Neutrophil (primary cell): ENCODE data around the gene FBXO24.

Experiments used
- H3K27ac ChIP-seq: fragments of 200-600 bp; sonication (generic); 2 replicates; pipeline ENCODE4 v1.5.1; 2016; ENCODE audit warnings: mild to moderate bottlenecking, moderate library complexity
- H3K27me3 ChIP-seq: fragments of 200-600 bp; sonication (generic); 2 replicates; pipeline ENCODE4 v1.6.0; 2016; ENCODE audit warnings: mild to moderate bottlenecking
- H3K36me3 ChIP-seq: fragments of 200-600 bp; sonication (generic); 2 replicates; pipeline ENCODE4 v1.5.1; 2017
- H3K4me1 ChIP-seq, 2 experiments: fragments of 200-600 bp in 1 of 2; sonication (generic) in 1 of 2; 1 replicate in 1 of 2; 2 replicates in 1 of 2; pipeline versions ENCODE4 v1.5.1 to v1.6.1; 2013 to 2016; ENCODE audit warnings: low read depth in 1 of 2, low read length in 1 of 2, mild to moderate bottlenecking in 1 of 2, moderate library complexity in 1 of 2; ENCODE audit not compliant: control insufficient read depth in 1 of 2, insufficient read depth in 1 of 2
- H3K4me3 ChIP-seq, 2 experiments: fragments of 200-600 bp in 1 of 2; sonication (generic) in 1 of 2; 1 replicate in 1 of 2; 2 replicates in 1 of 2; pipeline ENCODE4 v1.5.1; 2013 to 2016; ENCODE audit warnings: low read depth in 1 of 2, low read length in 1 of 2, mild to moderate bottlenecking in 1 of 2, moderate library complexity in 1 of 2
- H3K9me3 ChIP-seq: fragments of 200-600 bp; sonication (generic); 2 replicates; pipeline ENCODE4 v1.5.1; 2016
- TF ChIP-seq, protein P1 (sequence below): fragments of 200-600 bp; sonication (generic); IDR thresholded peaks from 2 replicates; pipeline ENCODE4 v1.5.1; 2016; ENCODE audit warnings: antibody characterized with exemption

FBXO24 gene

DNA sequence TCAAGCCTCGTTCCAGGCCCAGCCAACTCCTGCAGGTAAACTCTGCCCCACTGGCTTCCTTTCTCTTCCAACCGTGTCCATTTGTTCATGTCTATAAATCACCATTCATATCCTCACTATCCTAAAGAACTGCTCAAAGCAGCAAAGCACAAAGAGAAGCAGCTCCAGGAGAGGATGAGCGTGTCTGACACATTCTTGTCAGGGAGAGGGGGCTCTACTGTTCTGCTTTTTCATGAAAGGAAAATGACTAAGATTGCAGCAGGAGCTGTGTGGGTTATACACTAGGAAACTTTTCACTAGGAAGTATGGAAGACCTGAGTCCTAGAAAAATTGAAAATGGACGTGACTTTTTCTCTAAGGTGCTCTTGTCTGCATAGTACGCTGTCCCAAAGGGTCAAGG, 30.4 kb upstream of the FBXO24 start:
- H3K9me3 ChIP-seq = no peaks in the 10 kb centered on the region
- H3K36me3 ChIP-seq = no peaks in the 10 kb centered on the region
- H3K4me3 ChIP-seq = no peak overlapping the region
- H3K27ac ChIP-seq = no peak overlapping the region
- H3K4me1 ChIP-seq = peaks cover 0 to 7% of the 10 kb centered on the region in 2 experiments
- TF ChIP-seq, protein P1, sequence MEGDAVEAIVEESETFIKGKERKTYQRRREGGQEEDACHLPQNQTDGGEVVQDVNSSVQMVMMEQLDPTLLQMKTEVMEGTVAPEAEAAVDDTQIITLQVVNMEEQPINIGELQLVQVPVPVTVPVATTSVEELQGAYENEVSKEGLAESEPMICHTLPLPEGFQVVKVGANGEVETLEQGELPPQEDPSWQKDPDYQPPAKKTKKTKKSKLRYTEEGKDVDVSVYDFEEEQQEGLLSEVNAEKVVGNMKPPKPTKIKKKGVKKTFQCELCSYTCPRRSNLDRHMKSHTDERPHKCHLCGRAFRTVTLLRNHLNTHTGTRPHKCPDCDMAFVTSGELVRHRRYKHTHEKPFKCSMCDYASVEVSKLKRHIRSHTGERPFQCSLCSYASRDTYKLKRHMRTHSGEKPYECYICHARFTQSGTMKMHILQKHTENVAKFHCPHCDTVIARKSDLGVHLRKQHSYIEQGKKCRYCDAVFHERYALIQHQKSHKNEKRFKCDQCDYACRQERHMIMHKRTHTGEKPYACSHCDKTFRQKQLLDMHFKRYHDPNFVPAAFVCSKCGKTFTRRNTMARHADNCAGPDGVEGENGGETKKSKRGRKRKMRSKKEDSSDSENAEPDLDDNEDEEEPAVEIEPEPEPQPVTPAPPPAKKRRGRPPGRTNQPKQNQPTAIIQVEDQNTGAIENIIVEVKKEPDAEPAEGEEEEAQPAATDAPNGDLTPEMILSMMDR = no peak
- H3K27me3 ChIP-seq = no peaks in the 10 kb centered on the region

DNA sequence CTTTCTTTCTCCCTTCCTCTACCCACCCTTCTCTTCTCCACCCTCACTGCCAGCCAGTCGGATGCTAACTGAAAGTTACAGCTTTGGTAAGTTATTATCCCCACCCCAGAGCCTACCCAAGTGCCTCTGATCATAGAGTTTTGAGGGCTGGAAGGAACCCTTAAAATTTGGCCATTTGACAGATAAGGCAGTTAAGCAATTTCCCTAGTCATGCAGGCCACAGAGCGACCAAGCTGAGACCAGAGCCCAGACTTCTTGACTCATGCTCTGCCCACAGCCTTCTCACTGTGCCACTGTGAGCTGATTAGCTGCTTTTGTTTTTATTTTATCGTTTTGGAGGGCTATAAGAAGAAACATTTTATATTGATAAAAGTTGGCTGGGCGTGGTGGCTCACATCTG, 29.6 kb upstream of the FBXO24 start:
- H3K27me3 ChIP-seq = no peaks in the 10 kb centered on the region
- H3K27ac ChIP-seq = no peak overlapping the region
- no peaks in the 10 kb centered on the region for H3K36me3 ChIP-seq

DNA sequence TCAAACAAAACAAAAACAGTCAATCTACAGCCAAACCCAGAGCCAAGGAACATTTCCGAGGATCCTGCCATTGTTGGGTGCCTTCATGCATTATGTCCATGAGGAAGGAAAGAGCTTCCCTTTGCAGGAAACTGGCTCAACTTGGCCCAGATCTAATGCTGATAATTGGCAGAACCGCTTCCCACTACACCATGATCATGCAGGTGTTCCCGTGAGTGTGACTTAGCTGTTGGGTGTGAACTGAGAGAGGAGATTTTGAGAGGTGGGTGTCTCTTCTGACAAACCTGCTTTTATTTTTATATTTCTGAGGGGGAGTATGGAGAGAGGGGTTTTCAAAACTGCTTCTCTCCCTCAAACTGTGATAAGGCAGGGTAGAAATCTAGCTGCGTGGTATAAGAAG, 27.0 kb upstream of the FBXO24 start:
- Histone ChIP-seq H3K4me3 (no peak overlapping the region), H3K36me3 (no peaks in the 10 kb centered on the region), H3K9me3 (no peaks in the 10 kb centered on the region), H3K27ac (no peak overlapping the region), H3K4me1 (peaks cover 2 to 12% of the 10 kb centered on the region in 2 experiments), H3K27me3 (no peaks in the 10 kb centered on the region)
- TF ChIP-seq, protein P1 = no peak

More for the DNA sequence above, 29.6 kb upstream of the FBXO24 start:
- H3K4me3 ChIP-seq = no peak overlapping the region
- peaks cover 0 to 7% of the 10 kb centered on the region in 2 experiments for H3K4me1 ChIP-seq
- no peaks in the 10 kb centered on the region for H3K9me3 ChIP-seq
- TF ChIP-seq, protein P1 = no peak

DNA sequence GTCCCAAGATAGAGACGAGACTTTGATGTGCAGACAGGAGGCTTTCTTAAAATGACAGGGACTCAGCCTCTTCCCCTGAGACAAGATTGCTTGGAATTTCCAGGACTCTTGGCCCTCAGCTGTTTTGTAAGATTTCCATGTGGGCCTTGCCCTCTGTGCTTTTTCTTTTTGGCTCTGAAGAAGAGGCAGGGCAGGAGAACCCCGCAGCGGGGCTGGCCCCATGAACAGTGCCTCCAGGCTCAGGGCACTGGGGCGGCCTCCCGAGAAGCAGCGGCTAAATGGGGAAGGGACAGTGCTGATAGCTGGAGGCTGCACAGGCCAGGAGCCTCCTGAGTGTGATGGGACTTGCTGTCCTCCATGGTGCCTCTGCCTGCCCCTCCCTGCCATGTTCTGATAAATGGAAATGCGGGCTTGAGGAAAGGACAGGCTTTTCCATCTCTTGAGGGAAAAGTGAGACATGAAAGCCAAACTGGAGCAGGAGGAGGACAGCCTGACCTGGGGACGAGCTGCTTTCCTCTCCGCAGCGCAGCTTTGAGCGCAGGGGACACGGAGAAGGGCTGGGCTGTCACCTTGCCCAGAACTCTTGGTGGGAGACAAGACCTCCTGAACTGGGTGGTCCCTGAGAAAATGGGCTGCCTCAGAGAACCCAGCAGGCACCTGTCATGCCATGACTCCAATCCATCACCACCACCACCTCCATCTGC, 24.5 kb upstream of the FBXO24 start:
- TF ChIP-seq, protein P1 = no peak
- Histone ChIP-seq H3K4me1 (peaks cover 2 to 8% of the 10 kb centered on the region in 2 experiments), H3K27ac (no peak overlapping the region), H3K9me3 (no peaks in the 10 kb centered on the region), H3K27me3 (no peaks in the 10 kb centered on the region), H3K36me3 (no peaks in the 10 kb centered on the region), H3K4me3 (no peak overlapping the region)

DNA sequence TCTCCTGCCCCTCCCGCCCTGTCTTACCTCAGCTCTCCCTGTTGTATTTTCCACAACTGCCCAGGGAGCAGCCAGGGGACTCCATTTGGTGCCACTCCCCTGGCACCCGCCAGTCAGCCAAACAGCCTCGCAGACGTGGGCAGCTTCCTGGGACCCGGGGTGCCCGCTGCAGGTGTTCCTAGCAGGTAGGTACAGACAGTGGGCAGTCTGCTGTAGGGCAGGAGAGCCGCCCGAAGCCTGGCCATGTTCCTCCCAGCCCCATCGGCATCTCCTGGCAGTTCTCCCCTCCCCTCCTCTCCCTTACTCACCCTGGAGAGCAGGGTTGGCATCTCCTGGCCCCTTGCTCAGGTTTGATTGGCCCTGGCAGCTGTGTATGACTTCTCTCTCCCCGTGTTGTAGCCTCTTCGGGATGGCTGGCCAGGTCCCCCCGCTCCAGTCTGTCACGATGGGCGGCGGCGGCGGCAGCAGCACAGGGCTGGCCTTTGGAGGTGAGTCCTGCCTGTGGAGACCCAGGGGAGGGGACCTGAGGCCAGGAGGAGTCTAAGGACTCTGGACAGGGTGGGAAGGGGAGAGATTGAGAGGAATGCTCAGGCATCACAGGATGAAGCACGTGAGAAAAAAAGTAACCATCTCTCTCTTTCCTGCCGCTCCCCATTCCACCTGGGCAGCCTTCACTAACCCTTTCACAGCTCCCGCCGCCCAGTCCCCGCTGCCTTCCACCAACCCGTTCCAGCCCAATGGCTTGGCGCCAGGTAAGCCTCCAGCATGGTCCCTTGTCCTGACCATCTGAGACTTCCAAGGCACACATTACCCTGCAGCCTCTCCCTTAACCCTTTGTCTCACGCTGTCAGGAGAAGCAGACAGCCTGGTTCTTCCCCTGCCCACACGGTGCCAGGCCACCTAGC, 23.7 kb upstream of the FBXO24 start:
- TF ChIP-seq, protein P1 = no peak
- H3K9me3 ChIP-seq = no peaks in the 10 kb centered on the region
- no peak overlapping the region for H3K27ac ChIP-seq
- peaks cover 2 to 5% of the 10 kb centered on the region in 2 experiments for H3K4me1 ChIP-seq
- no peak overlapping the region for H3K4me3 ChIP-seq
- H3K36me3 ChIP-seq = no peaks in the 10 kb centered on the region
- no peaks in the 10 kb centered on the region for H3K27me3 ChIP-seq
